ENCODE measurements around the gene MEF2C.

MEF2C gene

DNA sequence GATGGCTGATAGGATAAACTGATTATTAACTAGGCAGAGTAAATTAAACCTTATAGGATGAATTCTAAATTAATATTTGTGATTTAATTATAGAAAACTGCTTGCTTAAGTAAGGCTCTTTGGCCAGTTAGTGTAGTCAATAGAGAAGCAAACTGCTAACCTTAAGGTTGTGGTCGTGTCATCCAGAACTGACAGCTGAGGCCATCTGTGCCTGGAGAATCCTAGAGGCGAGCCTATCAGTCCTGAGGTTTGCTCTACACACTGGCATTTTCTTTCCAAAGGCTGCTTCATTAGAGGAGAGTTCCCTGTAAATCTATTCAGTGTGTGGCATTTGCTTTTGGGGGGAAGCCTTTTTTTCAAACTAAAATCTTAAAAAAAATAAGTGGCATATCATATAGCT, 169.2 kb downstream of the MEF2C start:
- no peaks in the 10 kb centered on the region for H3K4me1 ChIP-seq
- H3K4me3 ChIP-seq = no peak overlapping the region
- H3K27ac ChIP-seq = no peak overlapping the region
- H3K9me3 ChIP-seq = no peaks in the 10 kb centered on the region
- TF ChIP-seq, protein P1, sequence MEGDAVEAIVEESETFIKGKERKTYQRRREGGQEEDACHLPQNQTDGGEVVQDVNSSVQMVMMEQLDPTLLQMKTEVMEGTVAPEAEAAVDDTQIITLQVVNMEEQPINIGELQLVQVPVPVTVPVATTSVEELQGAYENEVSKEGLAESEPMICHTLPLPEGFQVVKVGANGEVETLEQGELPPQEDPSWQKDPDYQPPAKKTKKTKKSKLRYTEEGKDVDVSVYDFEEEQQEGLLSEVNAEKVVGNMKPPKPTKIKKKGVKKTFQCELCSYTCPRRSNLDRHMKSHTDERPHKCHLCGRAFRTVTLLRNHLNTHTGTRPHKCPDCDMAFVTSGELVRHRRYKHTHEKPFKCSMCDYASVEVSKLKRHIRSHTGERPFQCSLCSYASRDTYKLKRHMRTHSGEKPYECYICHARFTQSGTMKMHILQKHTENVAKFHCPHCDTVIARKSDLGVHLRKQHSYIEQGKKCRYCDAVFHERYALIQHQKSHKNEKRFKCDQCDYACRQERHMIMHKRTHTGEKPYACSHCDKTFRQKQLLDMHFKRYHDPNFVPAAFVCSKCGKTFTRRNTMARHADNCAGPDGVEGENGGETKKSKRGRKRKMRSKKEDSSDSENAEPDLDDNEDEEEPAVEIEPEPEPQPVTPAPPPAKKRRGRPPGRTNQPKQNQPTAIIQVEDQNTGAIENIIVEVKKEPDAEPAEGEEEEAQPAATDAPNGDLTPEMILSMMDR (IDR thresholded peaks at IDR 0.05) = no peak
- no peak for DNase-seq
- intact Hi-C loops (cut with DNase I; ENCODE audit: low total_unique reads) = no loop called here
- no peaks in the 10 kb centered on the region for H3K27me3 ChIP-seq
- H3K36me3 ChIP-seq = peaks cover 0 to 16% (median 0%) of the 10 kb centered on the region in 3 donors

DNA sequence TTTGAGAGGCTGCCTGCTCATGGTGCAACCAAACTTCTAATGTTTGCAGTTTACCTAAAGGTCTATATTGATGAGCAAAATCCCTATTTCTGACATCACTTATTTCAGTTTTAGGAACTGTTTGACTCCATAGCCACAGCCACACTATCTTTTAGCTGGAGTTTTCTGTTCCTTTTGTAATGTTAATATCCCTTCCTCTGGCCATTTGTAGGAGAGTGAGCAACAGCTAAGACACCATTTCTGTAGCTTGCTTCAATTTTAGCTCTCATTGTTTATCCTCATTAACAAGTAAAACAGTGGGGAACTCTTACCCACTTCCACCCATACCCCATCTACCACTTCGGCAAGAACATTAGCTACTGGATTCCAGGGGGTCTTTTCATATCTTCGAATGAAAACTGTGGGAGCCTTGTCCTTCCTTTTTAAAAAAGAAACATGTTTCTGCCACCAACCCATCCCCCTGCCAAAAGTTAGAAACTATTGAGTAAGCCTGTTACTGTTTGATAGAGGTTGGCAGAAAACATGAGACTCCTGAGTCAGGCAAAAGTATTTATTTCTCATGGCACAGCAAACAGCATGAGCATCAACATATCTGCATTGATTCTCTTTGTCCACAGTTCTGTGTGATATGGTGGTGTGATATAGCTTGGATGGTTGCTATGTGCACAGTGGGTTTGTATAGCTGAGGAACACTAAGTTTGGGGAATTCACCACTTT, 174.1 kb downstream of the MEF2C start:
- TF ChIP-seq, protein P1 (IDR thresholded peaks at IDR 0.05) = no peak
- H3K27ac ChIP-seq = no peak overlapping the region
- intact Hi-C loops (cut with DNase I; ENCODE audit: low total_unique reads) = no loop called here

DNA sequence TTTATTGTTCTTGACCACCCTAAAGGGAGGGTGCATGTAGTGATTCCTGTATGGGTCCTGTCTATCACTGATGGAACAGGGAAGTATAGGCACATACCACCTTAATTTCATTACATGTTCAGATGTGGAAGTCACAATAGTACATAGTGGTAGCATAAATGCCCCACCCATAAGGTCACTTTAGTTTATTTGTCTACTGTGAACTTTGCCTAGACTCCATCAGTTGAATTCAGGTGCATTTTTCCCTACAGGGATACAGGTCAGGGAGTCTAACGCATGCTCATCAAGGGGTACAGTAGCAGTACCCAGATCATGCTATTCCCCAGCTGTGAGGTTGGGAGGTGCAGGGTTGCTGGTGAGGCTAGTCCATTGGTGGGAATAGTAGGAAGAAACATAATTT, 175.0 kb downstream of the MEF2C start:
- H3K4me1 ChIP-seq = no peaks in the 10 kb centered on the region
- no peaks in the 10 kb centered on the region for H3K36me3 ChIP-seq
- H3K4me3 ChIP-seq = no peak overlapping the region
- intact Hi-C loops (cut with DNase I; ENCODE audit: low total_unique reads) = no loop called here
- DNase-seq = no peak
- H3K27me3 ChIP-seq = no peaks in the 10 kb centered on the region
- TF ChIP-seq, protein P1 (IDR thresholded peaks at IDR 0.05) = no peak
- H3K9me3 ChIP-seq = no peaks in the 10 kb centered on the region
- no peak overlapping the region for H3K27ac ChIP-seq

More for the DNA sequence above, 174.1 kb downstream of the MEF2C start:
- H3K4me3 ChIP-seq = no peak overlapping the region
- no peak for DNase-seq
- no peaks in the 10 kb centered on the region for H3K4me1 ChIP-seq
- no peaks in the 10 kb centered on the region for H3K36me3 ChIP-seq
- H3K9me3 ChIP-seq = no peaks in the 10 kb centered on the region
- no peaks in the 10 kb centered on the region for H3K27me3 ChIP-seq

DNA sequence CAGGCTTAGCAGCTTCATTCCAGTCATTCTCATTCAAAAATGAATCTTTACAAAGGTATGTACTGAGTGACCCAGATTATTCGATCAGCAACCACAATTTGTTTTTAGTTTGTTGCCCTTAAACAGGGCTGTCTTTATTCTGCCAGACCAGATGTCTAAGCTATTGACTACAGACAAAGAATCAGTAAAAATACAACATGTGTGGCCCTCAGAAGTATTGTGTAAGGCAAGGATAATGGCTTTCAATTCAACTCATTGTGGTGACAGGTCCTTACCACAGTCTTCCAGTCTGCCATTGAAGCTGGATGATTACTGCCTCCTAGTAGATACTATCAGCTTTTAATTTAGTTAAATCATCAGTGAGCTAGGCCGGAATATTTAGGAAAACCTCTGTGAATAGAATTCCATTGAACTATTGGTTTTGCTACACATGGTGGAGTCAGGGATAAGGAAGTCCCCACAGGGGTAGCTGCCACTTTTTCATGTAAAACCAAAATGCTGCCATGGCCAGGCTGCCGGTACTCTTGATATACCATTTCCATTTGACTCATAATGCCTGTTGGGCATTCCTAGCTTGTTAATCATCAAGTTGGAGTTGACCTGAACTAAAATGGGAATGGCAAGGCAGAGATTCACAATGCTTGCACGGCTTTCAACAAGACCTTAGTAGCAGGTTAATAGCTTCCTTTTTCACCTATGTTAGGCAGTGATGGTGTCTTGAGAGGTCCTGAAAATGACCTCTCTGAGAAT, 175.6 kb downstream of the MEF2C start:
- TF ChIP-seq, protein P1 (IDR thresholded peaks at IDR 0.05) = no peak
- no peaks in the 10 kb centered on the region for H3K4me1 ChIP-seq
- no peak for DNase-seq
- no peaks in the 10 kb centered on the region for H3K9me3 ChIP-seq
- intact Hi-C loops (cut with DNase I; ENCODE audit: low total_unique reads) = no loop called here
- no peaks in the 10 kb centered on the region for H3K36me3 ChIP-seq
- no peak overlapping the region for H3K4me3 ChIP-seq
- H3K27me3 ChIP-seq = no peaks in the 10 kb centered on the region
- H3K27ac ChIP-seq = no peak overlapping the region

DNA sequence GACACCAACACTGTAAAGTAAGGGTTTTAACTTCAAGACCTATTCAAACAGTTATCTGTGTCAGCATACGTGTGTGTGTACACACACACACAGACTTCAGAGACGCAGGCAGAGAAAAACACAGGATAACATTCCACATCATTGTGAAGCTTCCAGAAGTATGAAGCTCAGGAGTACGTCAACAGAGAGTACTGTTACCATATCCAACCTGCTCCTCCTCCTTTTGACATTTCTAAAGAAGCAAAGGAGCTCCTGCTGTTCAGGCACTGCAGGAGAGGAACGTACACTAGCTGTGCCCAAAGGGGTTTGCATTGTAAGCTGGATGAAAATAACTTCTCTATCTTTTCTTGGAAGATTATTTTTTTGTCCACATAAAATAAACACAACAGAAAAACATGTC, 180.7 kb downstream of the MEF2C start:
- no peak for DNase-seq
- no peaks in the 10 kb centered on the region for H3K9me3 ChIP-seq

More for the DNA sequence above, 180.7 kb downstream of the MEF2C start:
- Histone ChIP-seq H3K36me3 (no peaks in the 10 kb centered on the region), H3K27ac (no peak overlapping the region), H3K4me3 (no peak overlapping the region), H3K27me3 (peaks cover 0 to 17% of the 10 kb centered on the region in 2 donors), H3K4me1 (no peaks in the 10 kb centered on the region)
- intact Hi-C loops (cut with DNase I; ENCODE audit: low total_unique reads) = no loop called here
- TF ChIP-seq, protein P1 (IDR thresholded peaks at IDR 0.05) = no peak
